Measurements from ENCODE around the gene GPHA2. TPM values are rescaled to one million over a fixed set of nuclear protein-coding genes. Genes with fewer than 3 reads are reported as not detected.

The GPHA2 gene
- total and polyA plus RNA-seq, 10 donors = 0.89 to 4.4 (median 1.2) TPM; not detected in 7

GRCh38 chr11:64887757-64888405, 47.8 kb downstream of the GPHA2 start:
- TF ChIP-seq POLR2AphosphoS5 (IDR thresholded peaks at IDR 0.05) (peak; percentile 53 to 86 (median 71)), CTCF (IDR thresholded peaks at IDR 0.05 in 8 of 11, conservative IDR thresholded peaks at IDR 0.05 in 3 of 11) (peak; percentile 92 to 100 (median 99)), POLR2A (IDR thresholded peaks at IDR 0.05) (no peak)
- DNase-seq = peak; percentile 98
- intact Hi-C loops (cut with DNase I; ENCODE audit: low total_unique reads) = no loop called here
- H3K4me1 ChIP-seq = peaks cover 14 to 78% (median 34%) of the 10 kb centered on the region in 6 donors
- H3K36me3 ChIP-seq = no peaks in the 10 kb centered on the region
- peak overlapping the region in 5 of 8 donors; percentile 18 to 59 (median 25) for H3K4me3 ChIP-seq
- H3K27me3 ChIP-seq (replicated peaks in 1 of 7) = no peaks in the 10 kb centered on the region
- H3K9me3 ChIP-seq = no peaks in the 10 kb centered on the region
- WGBS, 5 donors = 14 to 24% (median 15%) methylated on average over 18 to 34 of the region's 34 CpGs
- peak overlapping the region; percentile 49 to 87 (median 72) for H3K27ac ChIP-seq

GRCh38 chr11:64887234-64887756, 48.4 kb downstream of the GPHA2 start:
- H3K27ac ChIP-seq = peak overlapping the region; percentile 49 to 87 (median 72)
- no peak for DNase-seq

GRCh38 chr11:64885367-64886286, 50.1 kb downstream of the GPHA2 start:
- Histone ChIP-seq H3K9me3 (no peaks in the 10 kb centered on the region), H3K4me3 (peak overlapping the region in 1 of 8 donors; percentile 48), H3K4me1 (peaks cover 19 to 81% (median 37%) of the 10 kb centered on the region in 6 donors), H3K27me3 (replicated peaks in 1 of 7) (no peaks in the 10 kb centered on the region), H3K36me3 (no peaks in the 10 kb centered on the region), H3K27ac (peak overlapping the region; percentile 36 to 98 (median 79))
- intact Hi-C loops (cut with DNase I; ENCODE audit: low total_unique reads) = no loop called here
- DNase-seq = peak; percentile 73
- WGBS, 5 donors = 62 to 77% (median 69%) methylated on average over 15 of the region's 15 CpGs
- TF ChIP-seq POLR2AphosphoS5 (IDR thresholded peaks at IDR 0.05) (peak in 1 of 3 donors; percentile 23), POLR2A (IDR thresholded peaks at IDR 0.05) (no peak), CTCF (IDR thresholded peaks at IDR 0.05 in 8 of 11, conservative IDR thresholded peaks at IDR 0.05 in 3 of 11) (no peak)

More at GRCh38 chr11:64887234-64887756, 48.4 kb downstream of the GPHA2 start:
- no peaks in the 10 kb centered on the region for H3K27me3 ChIP-seq (replicated peaks in 1 of 7)
- H3K4me1 ChIP-seq = peaks cover 10 to 74% (median 28%) of the 10 kb centered on the region in 6 donors
- peak overlapping the region in 1 of 8 donors; percentile 59 for H3K4me3 ChIP-seq
- TF ChIP-seq POLR2AphosphoS5 (IDR thresholded peaks at IDR 0.05) = no peak
- TF ChIP-seq POLR2A (IDR thresholded peaks at IDR 0.05) = no peak
- TF ChIP-seq CTCF (IDR thresholded peaks at IDR 0.05 in 8 of 11, conservative IDR thresholded peaks at IDR 0.05 in 3 of 11) = no peak
- intact Hi-C loops (cut with DNase I; ENCODE audit: low total_unique reads) = no loop called here
- WGBS, 5 donors = 71 to 86% (median 79%) methylated on average over 8 of the region's 8 CpGs
- H3K9me3 ChIP-seq = no peaks in the 10 kb centered on the region
- H3K36me3 ChIP-seq = no peaks in the 10 kb centered on the region

Small RNAs within 50 kb of the gene (microRNA-seq; reads per million reads assigned to microRNA genes)
- gene MIR6749 (0 to 0.35 (median 0) reads per million in 3 donors), gene MIR6750 (0 to 1.1 (median 0.57) reads per million in 3 donors)

Small RNAs within 50 kb of the gene (small RNA-seq; reads per million reads assigned to genes)
- gene MIR6749 (0 to 0.08 (median 0.03) reads per million in 4 donors), gene MIR6750 (0 to 0.17 (median 0.08) reads per million in 4 donors)

Other genes with a start within 250 kb of the GPHA2 start
- gene NRXN2, start 212.7 kb downstream of the GPHA2 start, total RNA-seq = 10 to 100 TPM in 1 of 7 donors, 1 to 10 TPM in 6; 2.2 to 12.9 (median 3.3) TPM
- gene NRXN2, start 212.7 kb downstream of the GPHA2 start, polyA plus RNA-seq = 1 to 10 TPM in 1 of 3 donors, under 1 TPM in 2; 0.59 to 1.4 (median 0.61) TPM
- gene RASGRP2, start 191.8 kb downstream of the GPHA2 start, total RNA-seq = 100 to 1,000 TPM; 148 to 242 (median 206) TPM
- gene RASGRP2, start 191.8 kb downstream of the GPHA2 start, polyA plus RNA-seq = 100 to 1,000 TPM; 216 to 283 (median 252) TPM
- 1 to 10 TPM; 2.7 to 7.2 (median 5.1) TPM for gene PYGM, start 175.9 kb downstream of the GPHA2 start, total RNA-seq
- 1 to 10 TPM; 1.7 to 2.4 (median 2.1) TPM for gene PYGM, start 175.9 kb downstream of the GPHA2 start, polyA plus RNA-seq
- 100 to 1,000 TPM; 359 to 585 (median 458) TPM for gene SF1, start 157.4 kb downstream of the GPHA2 start, total RNA-seq
- gene SF1, start 157.4 kb downstream of the GPHA2 start, polyA plus RNA-seq = 100 to 1,000 TPM in 2 of 3 donors, 10 to 100 TPM in 1; 54.2 to 140 (median 121) TPM
- gene MAP4K2, start 132.7 kb downstream of the GPHA2 start, total RNA-seq = 100 to 1,000 TPM in 1 of 7 donors, 10 to 100 TPM in 6; 41.5 to 106 (median 57.4) TPM
- gene MAP4K2, start 132.7 kb downstream of the GPHA2 start, polyA plus RNA-seq = 10 to 100 TPM; 40.8 to 70.8 (median 63.8) TPM
- 10 to 100 TPM; 20.1 to 33.6 (median 28.2) TPM for gene MEN1, start 125.3 kb downstream of the GPHA2 start, total RNA-seq
- 10 to 100 TPM; 17.8 to 27.6 (median 20.5) TPM for gene MEN1, start 125.3 kb downstream of the GPHA2 start, polyA plus RNA-seq
- gene CDC42BPG, start 91.2 kb downstream of the GPHA2 start, total RNA-seq = 1 to 10 TPM; 1.9 to 4.6 (median 2.6) TPM
- gene CDC42BPG, start 91.2 kb downstream of the GPHA2 start, polyA plus RNA-seq = 1 to 10 TPM in 2 of 3 donors, under 1 TPM in 1; 0.74 to 2.0 (median 1.0) TPM
- 100 to 1,000 TPM; 117 to 337 (median 201) TPM for gene EHD1, start 57.3 kb downstream of the GPHA2 start, total RNA-seq
- 10 to 100 TPM; 51.9 to 93.9 (median 53.7) TPM for gene EHD1, start 57.3 kb downstream of the GPHA2 start, polyA plus RNA-seq
- 10 to 100 TPM; 32.7 to 57.3 (median 40.3) TPM for gene ATG2A, start 18.7 kb downstream of the GPHA2 start, total RNA-seq
- 10 to 100 TPM; 14.3 to 30.3 (median 28.8) TPM for gene ATG2A, start 18.7 kb downstream of the GPHA2 start, polyA plus RNA-seq
- 10 to 100 TPM; 21.9 to 45.1 (median 30.4) TPM for gene PPP2R5B, start 11.2 kb downstream of the GPHA2 start, total RNA-seq
- gene PPP2R5B, start 11.2 kb downstream of the GPHA2 start, polyA plus RNA-seq = 10 to 100 TPM; 10.8 to 25.4 (median 15.2) TPM
- gene MAJIN, start 36.2 kb upstream of the GPHA2 start, total RNA-seq = under 1 TPM in 4 of 7 donors, not detected in 3; 0.40 to 0.98 (median 0.86) TPM
- 1 to 10 TPM in 2 of 3 donors, under 1 TPM in 1; 0.59 to 2.6 (median 1.5) TPM for gene MAJIN, start 36.2 kb upstream of the GPHA2 start, polyA plus RNA-seq
- gene BATF2, start 61.1 kb upstream of the GPHA2 start, total RNA-seq = 10 to 100 TPM in 6 of 7 donors, 1 to 10 TPM in 1; 8.5 to 23.1 (median 18.6) TPM
- gene BATF2, start 61.1 kb upstream of the GPHA2 start, polyA plus RNA-seq = 10 to 100 TPM in 1 of 3 donors, 1 to 10 TPM in 2; 4.3 to 17.1 (median 5.2) TPM
- 10 to 100 TPM; 44.5 to 76.5 (median 54.8) TPM for gene ARL2, start 78.3 kb upstream of the GPHA2 start, total RNA-seq
- 100 to 1,000 TPM in 1 of 3 donors, 10 to 100 TPM in 2; 53.0 to 110 (median 69.9) TPM for gene ARL2, start 78.3 kb upstream of the GPHA2 start, polyA plus RNA-seq
- gene SNX15, start 91.5 kb upstream of the GPHA2 start, total RNA-seq = 10 to 100 TPM; 14.6 to 21.6 (median 17.3) TPM
- gene SNX15, start 91.5 kb upstream of the GPHA2 start, polyA plus RNA-seq = 10 to 100 TPM; 10.8 to 17.1 (median 11.6) TPM
- gene SAC3D1, start 105.3 kb upstream of the GPHA2 start, total RNA-seq = 1 to 10 TPM; 5.7 to 9.9 (median 6.6) TPM
- gene SAC3D1, start 105.3 kb upstream of the GPHA2 start, polyA plus RNA-seq = 10 to 100 TPM in 1 of 3 donors, 1 to 10 TPM in 2; 5.2 to 11.9 (median 8.9) TPM
- gene NAALADL1, start 122.7 kb upstream of the GPHA2 start, total RNA-seq = 10 to 100 TPM; 13.0 to 45.2 (median 23.3) TPM
- gene NAALADL1, start 122.7 kb upstream of the GPHA2 start, polyA plus RNA-seq = 10 to 100 TPM; 19.2 to 19.5 (median 19.2) TPM
- 10 to 100 TPM in 1 of 7 donors, 1 to 10 TPM in 6; 2.4 to 11.1 (median 7.0) TPM for gene CDCA5, start 148.1 kb upstream of the GPHA2 start, total RNA-seq
- gene CDCA5, start 148.1 kb upstream of the GPHA2 start, polyA plus RNA-seq = 1 to 10 TPM; 1.5 to 5.9 (median 4.6) TPM
- 10 to 100 TPM; 23.5 to 43.7 (median 29.1) TPM for gene ZFPL1, start 148.3 kb upstream of the GPHA2 start, total RNA-seq
- 10 to 100 TPM; 25.8 to 52.0 (median 40.0) TPM for gene ZFPL1, start 148.3 kb upstream of the GPHA2 start, polyA plus RNA-seq
- 100 to 1,000 TPM; 103 to 570 (median 146) TPM for gene VPS51, start 160.3 kb upstream of the GPHA2 start, total RNA-seq
- 100 to 1,000 TPM; 118 to 157 (median 152) TPM for gene VPS51, start 160.3 kb upstream of the GPHA2 start, polyA plus RNA-seq
- 10 to 100 TPM in 6 of 7 donors, 1 to 10 TPM in 1; 8.9 to 29.7 (median 13.9) TPM for gene TM7SF2, start 176.0 kb upstream of the GPHA2 start, total RNA-seq
- 10 to 100 TPM; 14.1 to 16.9 (median 14.5) TPM for gene TM7SF2, start 176.0 kb upstream of the GPHA2 start, polyA plus RNA-seq
- gene ZNHIT2, start 181.8 kb upstream of the GPHA2 start, total RNA-seq = 10 to 100 TPM in 4 of 7 donors, 1 to 10 TPM in 3; 7.9 to 16.4 (median 10.2) TPM
- gene ZNHIT2, start 181.8 kb upstream of the GPHA2 start, polyA plus RNA-seq = 10 to 100 TPM; 19.1 to 21.1 (median 19.2) TPM
- 1,000 to 10,000 TPM in 1 of 7 donors, 100 to 1,000 TPM in 6; 528 to 1,008 (median 809) TPM for gene FAU, start 186.2 kb upstream of the GPHA2 start, total RNA-seq
- 1,000 to 10,000 TPM; 1,501 to 2,170 (median 2,090) TPM for gene FAU, start 186.2 kb upstream of the GPHA2 start, polyA plus RNA-seq
- gene MRPL49, start 186.4 kb upstream of the GPHA2 start, total RNA-seq = 10 to 100 TPM; 31.9 to 51.2 (median 40.8) TPM
- 10 to 100 TPM; 20.0 to 42.4 (median 30.8) TPM for gene MRPL49, start 186.4 kb upstream of the GPHA2 start, polyA plus RNA-seq
- gene SYVN1, start 198.6 kb upstream of the GPHA2 start, total RNA-seq = 100 to 1,000 TPM in 5 of 7 donors, 10 to 100 TPM in 2; 90.9 to 152 (median 110) TPM
- 10 to 100 TPM; 35.1 to 62.8 (median 53.6) TPM for gene SYVN1, start 198.6 kb upstream of the GPHA2 start, polyA plus RNA-seq
- not detected for gene SPDYC, start 234.3 kb upstream of the GPHA2 start, total RNA-seq
- under 1 TPM in 1 of 3 donors, not detected in 2; 0.11 TPM for gene SPDYC, start 234.3 kb upstream of the GPHA2 start, polyA plus RNA-seq
- 100 to 1,000 TPM; 135 to 203 (median 161) TPM for gene CAPN1, start 246.0 kb upstream of the GPHA2 start, total RNA-seq
- 100 to 1,000 TPM in 1 of 3 donors, 10 to 100 TPM in 2; 61.6 to 111 (median 73.3) TPM for gene CAPN1, start 246.0 kb upstream of the GPHA2 start, polyA plus RNA-seq